Stimulated activated memory B cell treated with anti-CD40 and anti-IgM and Interleukin-4, amounts not matched to agents 10 μg/mL and 1 μg/mL and 100 μg/mL, for 72 hours (primary cell): ENCODE results near the gene IDH3G.
"Not testable (repeated sequence)": the region's sequence is repeated elsewhere in the genome, so short reads cannot be mapped to it uniquely, and the experiment has no call there.

Experiments used
- ATAC-seq: fragments of 150-1000 bp; cut with Tn5 transposase; 2 replicates; pipeline ENCODE4 v1.10.0; 2021
- H3K27ac Mint-ChIP-seq: one replicate; pipeline ENCODE4 v1.8.0; 2022; ENCODE audit warnings: mild to moderate bottlenecking, mixed read lengths
- H3K27me3 Mint-ChIP-seq: one replicate; pipeline ENCODE4 v1.8.0; 2022; ENCODE audit warnings: mixed read lengths
- H3K36me3 Mint-ChIP-seq: one replicate; pipeline ENCODE4 v1.8.0; 2022; ENCODE audit warnings: mixed read lengths
- H3K4me1 Mint-ChIP-seq: one replicate; pipeline ENCODE4 v1.8.0; 2022; ENCODE audit warnings: mixed read lengths
- H3K4me3 Mint-ChIP-seq: one replicate; pipeline ENCODE4 v1.8.0; 2022; ENCODE audit warnings: mild to moderate bottlenecking, moderate library complexity, mixed read lengths
- H3K9me3 Mint-ChIP-seq: one replicate; pipeline ENCODE4 v1.8.0; 2022; ENCODE audit warnings: mixed read lengths

The IDH3G gene

GRCh38 chrX:153743468-153744209, 50.5 kb downstream of the IDH3G start:
- not testable (repeated sequence) for H3K9me3 Mint-ChIP-seq, H3K27ac Mint-ChIP-seq, H3K36me3 Mint-ChIP-seq, ATAC-seq, H3K27me3 Mint-ChIP-seq, H3K4me3 Mint-ChIP-seq
- peaks cover 27% of the 10 kb centered on the region for H3K4me1 Mint-ChIP-seq

- H3K4me1 Mint-ChIP-seq: peaks cover 27% of the 10 kb centered on the region
- H3K27ac Mint-ChIP-seq, H3K4me3 Mint-ChIP-seq, H3K27me3 Mint-ChIP-seq, H3K36me3 Mint-ChIP-seq, H3K9me3 Mint-ChIP-seq, ATAC-seq: not testable (repeated sequence)
Observed at GRCh38 chrX:153742796-153743467, 51.2 kb downstream of the IDH3G start.

GRCh38 chrX:153742111-153742510, 52.1 kb downstream of the IDH3G start:
- H3K4me1 Mint-ChIP-seq: peaks cover 27% of the 10 kb centered on the region
- not testable (repeated sequence) for H3K4me3 Mint-ChIP-seq

GRCh38 chrX:153741446-153741845, 52.7 kb downstream of the IDH3G start:
- H3K9me3 Mint-ChIP-seq: no peaks in the 10 kb centered on the region
- no peaks in the 10 kb centered on the region for H3K27me3 Mint-ChIP-seq
- peaks cover 27% of the 10 kb centered on the region for H3K4me1 Mint-ChIP-seq
- H3K4me3 Mint-ChIP-seq: no peak overlapping the region
- no peak for ATAC-seq
- H3K27ac Mint-ChIP-seq: no peak overlapping the region
- H3K36me3 Mint-ChIP-seq: peaks cover 6% of the 10 kb centered on the region

More at GRCh38 chrX:153742111-153742510, 52.1 kb downstream of the IDH3G start:
- not testable (repeated sequence) for ATAC-seq, H3K27me3 Mint-ChIP-seq, H3K9me3 Mint-ChIP-seq, H3K36me3 Mint-ChIP-seq, H3K27ac Mint-ChIP-seq

GRCh38 chrX:153740631-153741222, 53.4 kb downstream of the IDH3G start:
- no peak for ATAC-seq
- no peaks in the 10 kb centered on the region for H3K9me3 Mint-ChIP-seq
- H3K4me3 Mint-ChIP-seq: no peak overlapping the region
- no peaks in the 10 kb centered on the region for H3K27me3 Mint-ChIP-seq
- no peak overlapping the region for H3K27ac Mint-ChIP-seq
- H3K4me1 Mint-ChIP-seq: peaks cover 34% of the 10 kb centered on the region
- peaks cover 7% of the 10 kb centered on the region for H3K36me3 Mint-ChIP-seq

- Mint-ChIP-seq H3K4me3 (no peak overlapping the region), H3K4me1 (peaks cover 39% of the 10 kb centered on the region), H3K36me3 (peaks cover 15% of the 10 kb centered on the region), H3K27ac (no peak overlapping the region), H3K27me3 (no peaks in the 10 kb centered on the region), H3K9me3 (no peaks in the 10 kb centered on the region)
- ATAC-seq: no peak
Observed at GRCh38 chrX:153739754-153740486, 54.3 kb downstream of the IDH3G start.

- Mint-ChIP-seq H3K9me3 (no peaks in the 10 kb centered on the region), H3K4me3 (no peak overlapping the region), H3K27me3 (no peaks in the 10 kb centered on the region), H3K36me3 (peaks cover 19% of the 10 kb centered on the region), H3K4me1 (peaks cover 33% of the 10 kb centered on the region), H3K27ac (no peak overlapping the region)
- ATAC-seq: no peak
Observed at GRCh38 chrX:153738056-153738605, 56.0 kb downstream of the IDH3G start.

GRCh38 chrX:153736871-153737441, 57.2 kb downstream of the IDH3G start:
- peaks cover 22% of the 10 kb centered on the region for H3K36me3 Mint-ChIP-seq
- H3K27me3 Mint-ChIP-seq: no peaks in the 10 kb centered on the region
- H3K4me1 Mint-ChIP-seq: peaks cover 27% of the 10 kb centered on the region
- no peak for ATAC-seq
- H3K4me3 Mint-ChIP-seq: no peak overlapping the region
- no peaks in the 10 kb centered on the region for H3K9me3 Mint-ChIP-seq
- no peak overlapping the region for H3K27ac Mint-ChIP-seq

- no peak for ATAC-seq
- H3K27me3 Mint-ChIP-seq: no peaks in the 10 kb centered on the region
- H3K9me3 Mint-ChIP-seq: no peaks in the 10 kb centered on the region
- peaks cover 29% of the 10 kb centered on the region for H3K36me3 Mint-ChIP-seq
- peaks cover 29% of the 10 kb centered on the region for H3K4me1 Mint-ChIP-seq
- H3K27ac Mint-ChIP-seq: no peak overlapping the region
- no peak overlapping the region for H3K4me3 Mint-ChIP-seq
Observed at GRCh38 chrX:153736071-153736820, 57.9 kb downstream of the IDH3G start.
